ENCODE data around the gene PDIK1L. TPM values are rescaled to one million over a fixed set of nuclear protein-coding genes. Genes with fewer than 3 reads are reported as not detected.

Gene PDIK1L
- total RNA-seq, 2 experiments from 2014 or later: 12.9 to 17.2 TPM

GRCh38 chr1:26162220-26162709 is 50.6 kb downstream of the PDIK1L start:
- intact Hi-C loops (cut with micrococcal nuclease; ENCODE audit: unreplicated experiment): no loop called here
- H3K4me3 ChIP-seq (ENCODE audit: low read depth, low read length, poor library complexity, severe bottlenecking): no peak overlapping the region
- BruUV-seq (replicated peaks): no TSS peak

GRCh38 chr1:26163684-26164035 is 52.0 kb downstream of the PDIK1L start:
- DNase-seq (ENCODE audit: low spot score): no peak
- H2AFZ ChIP-seq (ENCODE audit: low read length): peak overlapping the region; percentile 29; the same call in 1 of the 2 replicates
- intact Hi-C loops (cut with micrococcal nuclease; ENCODE audit: unreplicated experiment): no loop called here
- no peaks in the 10 kb centered on the region for H3K79me2 ChIP-seq (ENCODE audit: insufficient read depth, low read depth, low read length)
- H3K36me3 ChIP-seq (ENCODE audit: insufficient read depth, low read length): no peaks in the 10 kb centered on the region
- no peaks in the 10 kb centered on the region for H3K9me3 ChIP-seq (ENCODE audit: low read length)
- TF ChIP-seq EZH2phosphoT487 (IDR thresholded peaks at IDR 0.05; ENCODE audit: borderline replicate concordance, low read depth, low read length) (no peak), CTCF (conservative IDR thresholded peaks at IDR 0.05; ENCODE audit: low read length) (no peak)
- BruUV-seq (replicated peaks): no TSS peak
- no peaks in the 10 kb centered on the region for H3K4me1 ChIP-seq (ENCODE audit: insufficient read depth, low read length, poor library complexity, severe bottlenecking)
- ChIA-PET CTCF (ENCODE audit: unreplicated experiment) (no interaction called here), POLR2A (interaction anchor here (0.6 kb wide), 1 partner anchor 243 kb away, joined by 3 read pairs; no protein-coding TSS in a partner anchor)
- no peak overlapping the region for H3K4me3 ChIP-seq (ENCODE audit: low read depth, low read length, poor library complexity, severe bottlenecking)
- H3K9me2 ChIP-seq (ENCODE audit: insufficient read depth, low read length): no peaks in the 10 kb centered on the region
- H3K27ac ChIP-seq (ENCODE audit: low read depth, low read length, poor library complexity, severe bottlenecking): no peak overlapping the region
- peak overlapping the region; percentile 52; the same call in 1 of the 2 replicates for H3K4me2 ChIP-seq (ENCODE audit: low read length)
- no peaks in the 10 kb centered on the region for H4K20me1 ChIP-seq (ENCODE audit: insufficient read depth, low read length)

More at GRCh38 chr1:26162220-26162709, 50.6 kb downstream of the PDIK1L start:
- H2AFZ ChIP-seq (ENCODE audit: low read length): no peak overlapping the region
- DNase-seq (ENCODE audit: low spot score): no peak
- ChIA-PET CTCF (ENCODE audit: unreplicated experiment) (no interaction called here), POLR2A (no interaction called here)
- H3K27ac ChIP-seq (ENCODE audit: low read depth, low read length, poor library complexity, severe bottlenecking): no peak overlapping the region
- H3K4me1 ChIP-seq (ENCODE audit: insufficient read depth, low read length, poor library complexity, severe bottlenecking): no peaks in the 10 kb centered on the region
- no peak overlapping the region for H3K4me2 ChIP-seq (ENCODE audit: low read length)
- H3K79me2 ChIP-seq (ENCODE audit: insufficient read depth, low read depth, low read length): no peaks in the 10 kb centered on the region
- no peaks in the 10 kb centered on the region for H3K9me3 ChIP-seq (ENCODE audit: low read length)
- no peaks in the 10 kb centered on the region for H4K20me1 ChIP-seq (ENCODE audit: insufficient read depth, low read length)
- H3K9me2 ChIP-seq (ENCODE audit: insufficient read depth, low read length): no peaks in the 10 kb centered on the region
- TF ChIP-seq EZH2phosphoT487 (IDR thresholded peaks at IDR 0.05; ENCODE audit: borderline replicate concordance, low read depth, low read length) (no peak), CTCF (conservative IDR thresholded peaks at IDR 0.05; ENCODE audit: low read length) (0 out of 2 replicates have a peak, but pooled peaks have one; percentile 20)
- no peaks in the 10 kb centered on the region for H3K36me3 ChIP-seq (ENCODE audit: insufficient read depth, low read length)

GRCh38 chr1:26164036-26164860 is 52.6 kb downstream of the PDIK1L start:
- H4K20me1 ChIP-seq (ENCODE audit: insufficient read depth, low read length): no peaks in the 10 kb centered on the region
- H3K4me2 ChIP-seq (ENCODE audit: low read length): peak overlapping the region; percentile 52
- TF ChIP-seq CTCF (conservative IDR thresholded peaks at IDR 0.05; ENCODE audit: low read length): peak; percentile 75
- TF ChIP-seq EZH2phosphoT487 (IDR thresholded peaks at IDR 0.05; ENCODE audit: borderline replicate concordance, low read depth, low read length): no peak
- peak; percentile 40 for DNase-seq (ENCODE audit: low spot score)
- H3K9me2 ChIP-seq (ENCODE audit: insufficient read depth, low read length): no peaks in the 10 kb centered on the region
- ChIA-PET CTCF (ENCODE audit: unreplicated experiment) (no interaction called here), POLR2A (interaction anchor here (0.6 kb wide), 1 partner anchor 243 kb away, joined by 3 read pairs; no protein-coding TSS in a partner anchor)
- peak overlapping the region; percentile 29; the same call in 1 of the 2 replicates for H2AFZ ChIP-seq (ENCODE audit: low read length)
- H3K79me2 ChIP-seq (ENCODE audit: insufficient read depth, low read depth, low read length): no peaks in the 10 kb centered on the region
- H3K9me3 ChIP-seq (ENCODE audit: low read length): no peaks in the 10 kb centered on the region
- no peaks in the 10 kb centered on the region for H3K36me3 ChIP-seq (ENCODE audit: insufficient read depth, low read length)
- no peak overlapping the region for H3K27ac ChIP-seq (ENCODE audit: low read depth, low read length, poor library complexity, severe bottlenecking)
- intact Hi-C loops (cut with micrococcal nuclease; ENCODE audit: unreplicated experiment): no loop called here
- peak overlapping the region; percentile 47 for H3K4me3 ChIP-seq (ENCODE audit: low read depth, low read length, poor library complexity, severe bottlenecking)
- no TSS peak for BruUV-seq (replicated peaks)
- H3K4me1 ChIP-seq (ENCODE audit: insufficient read depth, low read length, poor library complexity, severe bottlenecking): no peaks in the 10 kb centered on the region

Measured in OCI-LY7 (cell line).